Mammary epithelial cell (primary cell): ENCODE measurements around the gene DLG1.

Source experiments
- CTCF ChIP-seq, 2 donors: IDR thresholded peaks in 1 of 2; conservative IDR thresholded peaks in 1 of 2; 2 replicates each; pipeline ENCODE4 v1.5.1; 2011 to 2012; ENCODE audit warnings: inconsistent platforms in 2 of 2, low read length in 2 of 2, mild to moderate bottlenecking in 2 of 2, control low read depth in 1 of 2, low read depth in 1 of 2; ENCODE audit not compliant: insufficient read depth in 1 of 2; ENCODE audit errors: extremely low read depth in 1 of 2
- EZH2 ChIP-seq: IDR thresholded peaks from 2 replicates; pipeline ENCODE4 v1.6.1; 2012; ENCODE audit warnings: low read length, inconsistent platforms, borderline replicate concordance

GRCh38 chr3:197278933-197279332 is 19.5 kb downstream of the DLG1 start:
- TF ChIP-seq CTCF (conservative IDR thresholded peaks at IDR 0.05 in 1 of 2, IDR thresholded peaks at IDR 0.05 in 1 of 2; ENCODE audit: extremely low read depth in 1 of 2, insufficient read depth in 1 of 2, low read depth in 1 of 2, low read length in 2 of 2) (no peak), EZH2 (no peak)
